ENCODE data around the gene ZYX. TPM values are rescaled to one million over a fixed set of nuclear protein-coding genes. Genes with fewer than 3 reads are reported as not detected.
"Not testable (repeated sequence)": the region's sequence is repeated elsewhere in the genome, so short reads cannot be mapped to it uniquely, and the experiment has no call there.

Gene ZYX
- total RNA-seq, 1 donor from 2014 or later: 69.8 TPM

DNA sequence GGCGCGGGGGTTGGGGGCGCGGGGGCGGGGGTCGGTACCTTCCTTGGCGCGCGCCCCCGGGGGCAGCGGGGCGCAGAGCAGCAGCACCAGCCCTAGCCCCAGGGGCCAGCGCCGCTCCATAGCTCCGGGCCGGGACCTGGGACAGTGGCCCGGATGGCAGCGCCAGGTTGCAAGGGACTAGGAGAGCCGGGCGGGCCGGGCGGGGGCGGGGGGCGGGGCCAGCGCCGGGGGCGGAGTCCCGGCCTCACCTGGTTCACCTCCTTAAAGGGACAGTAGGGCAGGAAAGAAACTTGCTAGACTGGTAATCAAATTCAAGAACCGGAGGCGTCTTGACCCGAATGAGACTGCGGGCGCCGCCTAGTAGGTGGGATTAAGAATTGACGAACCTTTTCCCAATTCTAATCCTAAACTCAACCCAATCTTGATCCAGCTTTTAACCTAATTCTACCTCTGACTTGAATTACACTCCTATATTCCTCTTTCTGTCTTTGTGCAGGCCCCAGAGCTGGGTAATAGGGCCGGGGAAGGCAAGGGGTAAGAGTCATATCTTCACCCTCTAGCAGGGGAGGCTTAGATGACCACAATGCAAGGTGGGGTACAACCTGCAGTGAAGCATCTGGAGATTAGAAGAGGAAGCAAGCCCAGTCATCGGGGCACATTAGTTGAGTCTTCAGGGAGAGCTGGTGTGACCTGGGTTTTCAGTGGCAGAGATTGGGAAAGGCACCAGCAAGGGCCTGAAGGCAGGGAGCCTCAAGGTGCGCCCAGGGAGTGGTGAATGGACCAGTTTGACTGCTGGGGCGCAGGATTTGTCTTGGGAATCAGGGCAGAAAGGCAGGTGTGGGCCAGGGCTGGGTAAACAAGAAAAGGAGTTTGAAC, 27.8 kb downstream of the ZYX start, which contains the start of gene EPHA1:
TSS of gene EPHA1 (minus strand) at position 171 of the 876 bp plus-strand sequence. CDS start at position 120, 51 bp downstream.
- DNase-seq (no peak), ATAC-seq (ENCODE audit: poor library complexity) (peak; percentile 14)
- intact Hi-C loops (cut with DNase I): loop anchor here (5.0 kb wide), 1 partner anchor 167 kb away; no protein-coding TSS in a partner anchor

DNA sequence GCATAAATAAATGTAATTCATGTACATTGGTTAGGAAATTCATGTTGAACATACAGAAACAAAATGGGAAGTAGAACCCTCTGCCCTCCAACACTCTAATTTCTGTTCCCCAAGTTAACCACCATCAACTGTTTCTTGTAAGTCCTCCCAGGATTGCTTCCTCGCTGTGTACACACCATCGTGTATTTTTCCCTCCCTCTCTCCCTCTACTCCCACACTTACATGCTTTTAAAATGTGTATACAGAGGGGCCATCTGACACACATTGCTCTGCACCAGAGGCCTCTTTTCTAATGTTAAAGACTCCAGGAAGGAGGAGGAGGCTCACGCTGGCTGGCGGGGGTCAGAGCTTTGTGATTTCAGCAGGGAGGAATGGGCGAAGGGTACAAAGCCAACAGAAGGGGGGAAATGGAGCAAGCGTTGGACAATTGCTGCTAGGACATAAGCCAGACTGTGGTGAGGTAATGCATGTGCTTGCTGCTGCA, 29.4 kb downstream of the ZYX start:
- no peak for DNase-seq
- peak; percentile 60 for ATAC-seq (ENCODE audit: poor library complexity)
- intact Hi-C loops (cut with DNase I): loop anchor here (10.0 kb wide), 1 partner anchor 86 kb away; no protein-coding TSS in a partner anchor

DNA sequence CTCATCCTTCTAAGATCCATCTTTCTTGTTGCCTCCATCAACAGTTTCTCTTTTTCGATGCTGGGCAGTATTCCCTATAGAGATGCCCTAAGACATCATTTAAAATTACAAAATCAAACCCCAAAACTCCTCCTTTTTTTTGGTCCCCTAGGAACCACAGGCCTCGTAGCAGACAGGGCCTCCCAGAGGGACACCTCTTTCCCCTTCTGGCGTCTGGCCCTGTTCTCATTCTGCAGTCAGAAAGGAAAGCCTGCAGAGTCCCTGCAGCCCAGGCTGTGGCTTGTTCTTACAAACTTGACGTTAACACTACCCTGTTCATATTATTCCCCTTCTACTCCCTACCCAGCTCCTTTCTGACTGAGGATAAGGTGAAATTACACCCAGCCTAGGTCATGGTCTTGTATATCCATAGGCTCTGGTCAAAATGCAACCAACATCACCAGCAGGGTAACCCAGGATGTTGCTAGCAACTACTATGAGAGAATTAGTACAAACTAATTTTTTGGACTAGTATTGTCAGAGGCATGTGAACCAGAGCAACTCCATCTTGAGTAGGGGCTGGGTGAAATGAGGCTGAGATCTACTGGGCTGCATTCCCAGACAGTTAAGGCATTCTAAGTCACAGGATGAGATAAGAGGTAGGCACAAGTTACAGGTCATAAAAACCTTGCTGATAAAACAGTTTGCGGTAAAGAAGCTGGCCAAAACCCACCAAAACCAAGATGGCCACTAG, 31.0 kb downstream of the ZYX start:
- ATAC-seq (ENCODE audit: poor library complexity): no peak

GRCh38 chr7:143413123-143413522, 32.0 kb downstream of the ZYX start:
- DNase-seq: no peak
- no peak for ATAC-seq (ENCODE audit: poor library complexity)
- intact Hi-C loops (cut with DNase I): loop anchor here (10.0 kb wide), 1 partner anchor 88 kb away; no protein-coding TSS in a partner anchor

More for the DNA sequence above, 31.0 kb downstream of the ZYX start:
- DNase-seq: no peak
- intact Hi-C loops (cut with DNase I): loop anchor here (10.0 kb wide), 1 partner anchor 87 kb away; no protein-coding TSS in a partner anchor

DNA sequence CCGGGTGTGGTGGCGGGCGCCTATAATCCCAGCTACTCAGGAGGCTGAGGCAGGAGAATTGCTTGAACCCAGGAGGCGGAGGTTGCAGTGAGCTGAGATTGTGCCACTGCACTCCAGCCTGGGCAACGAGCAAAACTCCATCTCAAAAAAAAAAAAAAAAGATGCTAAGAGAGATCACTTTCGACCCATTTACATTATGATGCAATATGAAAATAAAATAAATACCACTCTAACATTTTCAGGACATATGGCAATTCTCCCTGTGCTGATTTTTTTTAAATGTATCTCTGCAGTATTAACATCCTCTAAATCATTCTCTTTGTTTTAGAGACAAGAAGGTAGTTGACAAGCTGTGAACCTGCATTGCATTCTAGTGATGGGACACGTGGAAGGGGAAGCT, 34.1 kb downstream of the ZYX start:
- ATAC-seq (ENCODE audit: poor library complexity); DNase-seq: not testable (repeated sequence)
- intact Hi-C loops (cut with DNase I): loop anchor here (10.0 kb wide), 1 partner anchor 90 kb away; no protein-coding TSS in a partner anchor

DNA sequence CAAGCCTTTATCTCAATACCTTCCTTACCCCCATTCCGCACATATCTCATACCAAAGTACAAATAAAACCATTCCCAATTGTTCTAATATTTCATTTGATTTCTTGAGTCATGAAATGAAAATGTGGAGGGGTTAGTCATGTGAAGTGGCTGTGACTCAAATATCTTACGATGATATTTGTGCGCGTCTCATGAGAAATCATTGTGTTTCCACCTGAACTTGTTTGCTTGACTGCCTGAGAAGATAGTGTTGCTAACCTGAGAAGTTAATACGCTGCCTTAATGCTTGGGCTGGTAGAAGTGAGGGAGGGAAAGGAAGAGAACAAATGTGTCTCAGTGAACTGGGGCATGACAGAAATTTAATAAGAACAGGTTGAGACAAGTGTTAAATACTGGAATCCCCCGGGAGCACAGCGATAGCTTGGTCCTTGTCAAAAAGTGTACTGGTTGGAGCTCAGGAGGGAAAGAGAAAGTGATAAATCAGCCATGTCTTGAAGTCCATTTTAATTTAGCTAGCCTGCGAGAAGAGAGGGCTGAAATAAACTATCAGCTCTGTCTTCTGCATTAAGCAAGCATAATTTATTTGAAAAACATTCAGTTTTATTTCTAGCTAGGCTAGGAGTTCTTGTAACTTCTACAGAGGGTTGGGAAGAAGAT, 34.7 kb downstream of the ZYX start:
- DNase-seq (no peak), ATAC-seq (ENCODE audit: poor library complexity) (no peak)
- intact Hi-C loops (cut with DNase I): loop anchor here (10.0 kb wide), 1 partner anchor 91 kb away; no protein-coding TSS in a partner anchor

DNA sequence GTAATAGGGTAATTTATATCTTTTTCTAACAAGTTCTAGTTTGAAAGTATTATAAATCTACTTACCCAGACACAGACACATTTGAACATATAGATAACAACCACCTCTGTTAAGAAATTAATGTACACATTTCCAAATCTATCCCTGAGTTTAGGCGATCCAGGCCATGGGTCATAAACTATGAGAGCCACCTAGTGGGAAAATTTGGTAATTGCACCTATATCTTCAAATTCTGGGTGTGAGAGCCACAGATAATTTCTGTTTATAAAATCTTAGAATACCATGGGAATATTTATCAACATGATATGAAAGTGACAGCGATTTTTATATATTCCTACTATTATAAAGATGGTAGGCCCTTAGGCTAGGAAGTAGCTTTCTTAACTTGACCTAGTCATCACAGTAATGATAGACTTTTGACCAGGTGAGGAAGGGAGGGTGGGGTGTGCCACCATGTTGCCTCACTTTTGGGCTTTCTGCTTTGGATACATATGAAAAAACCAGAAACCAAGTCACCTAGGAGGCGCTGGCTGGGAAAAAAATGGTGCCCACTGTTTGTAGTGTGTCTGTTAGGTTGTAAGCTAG, 35.5 kb downstream of the ZYX start:
- peak; percentile 57 for ATAC-seq (ENCODE audit: poor library complexity)
- DNase-seq: no peak
- intact Hi-C loops (cut with DNase I): loop anchor here (10.0 kb wide), 1 partner anchor 92 kb away; no protein-coding TSS in a partner anchor

DNA sequence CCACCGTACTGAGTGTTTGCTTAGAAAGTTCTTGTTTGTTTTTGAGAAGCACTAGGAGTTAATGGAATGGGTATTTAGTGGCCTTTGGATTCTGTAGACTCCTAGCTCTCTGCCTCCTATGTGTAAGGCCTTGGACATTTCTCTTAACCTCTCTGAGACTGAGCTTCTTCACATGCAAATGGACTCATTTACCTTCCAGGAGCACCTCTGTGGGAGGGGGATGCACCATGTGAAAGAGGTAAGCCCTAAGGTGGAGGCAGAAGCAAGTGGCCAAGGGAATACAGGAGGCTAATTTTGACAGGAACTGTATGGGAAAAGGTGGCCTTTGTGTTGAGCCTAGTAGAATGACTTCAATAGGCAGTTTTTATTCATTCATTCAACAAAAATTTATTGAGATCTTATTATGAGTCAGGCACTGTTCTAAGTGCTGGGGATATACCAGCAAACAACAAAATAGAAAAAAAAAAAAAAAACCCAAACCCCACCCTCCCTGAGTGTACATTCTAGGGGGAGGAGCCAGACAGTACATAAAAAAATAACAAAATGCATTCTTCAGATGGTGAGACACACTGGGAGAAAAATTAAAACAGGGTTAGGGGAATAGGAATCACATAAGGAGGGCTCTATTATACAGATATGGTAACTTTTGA, 36.7 kb downstream of the ZYX start:
- intact Hi-C loops (cut with DNase I): loop anchor here (10.0 kb wide), 1 partner anchor 93 kb away; no protein-coding TSS in a partner anchor
- no peak for DNase-seq

DNA sequence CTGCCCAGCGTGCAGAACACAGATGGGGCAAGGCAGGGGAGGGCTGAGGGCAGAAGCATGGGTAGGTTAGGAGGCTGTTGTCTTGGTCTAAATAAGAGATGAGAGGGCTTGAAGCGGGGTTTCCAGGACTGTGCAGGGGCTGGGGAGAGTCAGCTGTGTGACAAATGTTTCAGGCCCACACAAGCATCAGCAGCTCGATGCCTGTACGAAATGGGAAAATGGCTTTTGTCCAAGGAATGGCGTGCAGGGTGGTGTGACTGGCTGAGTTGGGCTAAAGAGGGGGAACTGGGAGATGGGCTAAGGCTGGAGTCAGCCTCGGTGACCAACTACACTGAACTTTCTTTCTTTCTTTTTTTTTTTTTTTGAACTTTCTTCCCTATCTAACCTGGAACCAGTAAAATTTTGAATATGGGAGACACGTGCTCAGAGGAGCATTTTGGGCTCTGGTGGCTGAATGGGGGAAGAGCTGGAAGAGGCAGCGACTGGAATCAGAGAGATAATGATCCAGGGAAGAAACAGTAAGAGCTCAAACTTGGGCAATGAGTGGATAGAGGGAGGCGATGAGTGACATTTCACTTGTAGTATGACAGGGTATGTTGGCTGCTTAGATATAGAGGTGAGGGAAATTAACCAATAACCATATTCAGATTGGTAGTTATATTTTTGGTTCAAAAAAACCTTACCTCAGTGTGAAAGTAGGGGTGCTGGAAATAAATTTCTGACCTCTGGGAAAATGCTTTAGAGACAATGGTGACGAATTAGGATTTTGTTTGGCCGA, 37.7 kb downstream of the ZYX start:
- intact Hi-C loops (cut with DNase I): loop anchor here (10.0 kb wide), 1 partner anchor 94 kb away; no protein-coding TSS in a partner anchor
- ATAC-seq (ENCODE audit: poor library complexity): no peak
- no peak for DNase-seq

More for the DNA sequence above, 36.7 kb downstream of the ZYX start:
- no peak for ATAC-seq (ENCODE audit: poor library complexity)

DNA sequence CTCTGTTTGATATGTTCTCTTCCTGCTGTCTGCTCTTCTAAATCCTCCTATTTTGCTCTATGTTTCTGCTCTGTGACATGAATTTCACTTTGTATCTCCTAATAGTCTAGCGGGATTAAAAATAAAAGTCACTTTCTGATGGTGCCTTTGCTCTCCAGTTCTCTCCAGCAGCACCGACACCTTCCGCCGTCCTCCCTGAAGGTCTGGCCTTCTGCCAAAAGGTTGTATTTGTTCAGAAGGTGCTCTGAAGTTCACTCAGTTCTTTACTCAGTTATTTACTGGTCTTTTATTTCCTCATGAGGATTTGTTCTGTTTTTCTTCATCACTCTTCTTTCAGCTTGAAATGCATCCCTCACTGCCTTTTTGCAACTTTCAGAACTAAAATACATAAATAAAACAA, 38.7 kb downstream of the ZYX start:
- DNase-seq: no peak
- intact Hi-C loops (cut with DNase I): loop anchor here (10.0 kb wide), 1 partner anchor 95 kb away; no protein-coding TSS in a partner anchor
- ATAC-seq (ENCODE audit: poor library complexity): no peak

- ATAC-seq (ENCODE audit: poor library complexity); DNase-seq; intact Hi-C loops (cut with DNase I): not testable (repeated sequence)
Measured at GRCh38 chr7:143420624-143421023, 39.5 kb downstream of the ZYX start.

- intact Hi-C loops (cut with DNase I): no loop called here
- ATAC-seq (ENCODE audit: poor library complexity) (no peak), DNase-seq (no peak)
Measured at GRCh38 chr7:143422033-143422432, 40.9 kb downstream of the ZYX start.

GRCh38 chr7:143424476-143424875, 43.3 kb downstream of the ZYX start:
- intact Hi-C loops (cut with DNase I); ATAC-seq (ENCODE audit: poor library complexity); DNase-seq: not testable (repeated sequence)

DNA sequence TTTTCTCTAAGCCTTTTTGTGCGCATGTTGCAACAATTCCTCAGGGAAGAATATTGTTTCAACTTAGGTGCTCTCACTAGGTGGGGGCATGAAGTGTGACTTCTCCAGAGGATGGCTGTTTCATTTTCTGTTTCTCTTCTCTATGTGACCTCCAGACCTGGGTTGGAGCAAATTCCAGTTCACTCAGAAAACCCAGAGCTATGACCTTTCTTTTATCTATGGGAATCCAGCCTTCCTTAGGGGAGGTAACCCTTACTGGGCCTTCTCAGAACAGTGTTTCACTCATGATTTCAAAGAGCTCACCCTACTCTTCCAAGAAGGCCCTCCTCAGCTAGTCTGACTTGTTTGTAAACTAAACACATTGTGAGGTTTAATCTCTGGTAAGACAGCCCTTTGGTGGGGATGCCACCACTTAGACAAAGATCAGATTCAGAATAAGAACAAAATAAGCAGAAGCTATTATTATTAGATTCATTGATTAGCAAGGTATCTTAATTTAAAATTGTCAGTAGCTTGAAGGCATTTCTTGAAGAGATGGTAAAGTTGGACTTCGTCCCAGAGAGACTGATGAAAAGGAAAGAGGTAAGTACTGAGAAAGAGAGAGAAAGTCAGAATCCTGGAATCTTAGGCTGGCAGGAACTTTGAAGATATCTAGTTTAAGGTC, 45.5 kb downstream of the ZYX start:
- ATAC-seq (ENCODE audit: poor library complexity): no peak
- intact Hi-C loops (cut with DNase I): no loop called here

GRCh38 chr7:143429770-143430698, 48.9 kb downstream of the ZYX start:
- intact Hi-C loops (cut with DNase I): no loop called here
- no peak for ATAC-seq (ENCODE audit: poor library complexity)
- DNase-seq: no peak

More for the DNA sequence above, 45.5 kb downstream of the ZYX start:
- DNase-seq: no peak
